OCI-LY7 (cell line): ENCODE measurements around the gene ELF4. TPM values are rescaled to one million over a fixed set of nuclear protein-coding genes. Genes with fewer than 3 reads are reported as not detected.

ENCODE experiments used
- BruUV-seq: library from RNA; stranded (reverse); fragments of 400-500 nt; replicated peaks from 2 replicates; lab custom pipeline; 2021; lab: Mats Ljungman, UMichigan
- CTCF ChIA-PET: fragments of 300-600 bp; sonication (Branson Sonifier 250); formaldehyde crosslinking; loops from one replicate; lab custom pipeline; 2022; ENCODE audit warnings: antibody characterized with exemption; ENCODE audit not compliant: unreplicated experiment; lab: Charles Lee
- POLR2A ChIA-PET: fragments of 300-600 bp; sonication (Branson Sonifier 250); formaldehyde crosslinking; loops from one replicate; lab custom pipeline; 2022; ENCODE audit warnings: antibody characterized with exemption; lab: Charles Lee
- DNase-seq: peaks from one replicate; pipeline ENCODE4 v3.0.0-alpha.2; 2015; ENCODE audit warnings: low spot score
- H2AFZ ChIP-seq: fragments of 200-600 bp; sonication (generic), shearing (Covaris generic); 2 replicates; pipeline ENCODE4 v1.6.1; 2014; ENCODE audit warnings: mild to moderate bottlenecking, antibody characterized with exemption, low read length, moderate library complexity
- H3K27ac ChIP-seq: fragments of 200-600 bp; sonication (generic); 2 replicates; pipeline ENCODE4 v1.5.1; 2014; ENCODE audit warnings: mixed run types, low read depth, mild to moderate bottlenecking, moderate library complexity, low read length, inconsistent platforms; ENCODE audit not compliant: poor library complexity, severe bottlenecking
- H3K36me3 ChIP-seq: fragments of 200-600 bp; sonication (generic); 2 replicates; pipeline ENCODE4 v1.6.1; 2014; ENCODE audit warnings: mild to moderate bottlenecking, antibody characterized with exemption, low read length, moderate library complexity, mixed read lengths; ENCODE audit not compliant: insufficient read depth
- H3K4me1 ChIP-seq: fragments of 200-600 bp; sonication (generic); 2 replicates; pipeline ENCODE4 v1.5.1; 2014; ENCODE audit warnings: mild to moderate bottlenecking, low read length; ENCODE audit not compliant: insufficient read depth, poor library complexity, severe bottlenecking
- H3K4me2 ChIP-seq: fragments of 200-600 bp; sonication (generic); 2 replicates; pipeline ENCODE4 v1.6.1; 2014; ENCODE audit warnings: mild to moderate bottlenecking, low read length
- H3K4me3 ChIP-seq: fragments of 200-600 bp; sonication (generic); 2 replicates; pipeline ENCODE4 v1.5.1; 2014; ENCODE audit warnings: mild to moderate bottlenecking, low read depth, low read length; ENCODE audit not compliant: poor library complexity, severe bottlenecking
- H3K79me2 ChIP-seq: fragments of 200-600 bp; sonication (generic); 2 replicates; pipeline ENCODE4 v1.6.1; 2016; ENCODE audit warnings: low read depth, mild to moderate bottlenecking, low read length, moderate library complexity, mixed read lengths; ENCODE audit not compliant: insufficient read depth
- H3K9me2 ChIP-seq: fragments of 200-600 bp; sonication (generic); 2 replicates; pipeline ENCODE4 v1.6.1; 2016; ENCODE audit warnings: mild to moderate bottlenecking, low read length, mixed read lengths; ENCODE audit not compliant: insufficient read depth
- H3K9me3 ChIP-seq: fragments of 200-600 bp; sonication (generic); 2 replicates; pipeline ENCODE4 v1.6.1; 2014; ENCODE audit warnings: mild to moderate bottlenecking, mixed run types, low read length, mixed read lengths
- H4K20me1 ChIP-seq: fragments of 200-600 bp; sonication (generic); 2 replicates; pipeline ENCODE4 v1.6.1; 2014; ENCODE audit warnings: mild to moderate bottlenecking, antibody characterized with exemption, low read length, moderate library complexity, mixed read lengths; ENCODE audit not compliant: insufficient read depth
- CTCF ChIP-seq: fragments of 200-600 bp; sonication (generic); conservative IDR thresholded peaks from 2 replicates; pipeline ENCODE4 v1.5.1; 2014; ENCODE audit warnings: mild to moderate bottlenecking, antibody characterized with exemption, low read length, moderate library complexity, mixed read lengths
- EZH2phosphoT487 ChIP-seq: fragments of 200-600 bp; sonication (generic); IDR thresholded peaks from 2 replicates; pipeline ENCODE4 v1.6.1; 2018; ENCODE audit warnings: low read depth, borderline replicate concordance, mild to moderate bottlenecking, mixed run types, antibody characterized with exemption, low read length, moderate library complexity, mixed read lengths
- intact Hi-C: fragments of 100-400 bp; cut with micrococcal nuclease; formaldehyde crosslinking; loops from one replicate; pipeline ENCODE4 v1.10.0; 2022; ENCODE audit not compliant: unreplicated experiment
- total RNA-seq, 2 experiments: library from RNA; depleted of rRNA in 1 of 2; stranded (reverse); fragments of >200 nt in 1 of 2; shearing (Covaris generic) in 1 of 2; gene quantifications; 2 replicates each; pipeline ENCODE4 v1.2.3, GENCODE V29; 2014 to 2022

Gene ELF4
- total RNA-seq, 2 experiments from 2014 or later, result 15.0 to 27.3 TPM

GRCh38 chrX:130015181-130015580 lies 95.1 kb downstream of the ELF4 start:
- TF ChIP-seq CTCF (no peak), EZH2phosphoT487 (no peak)
- Histone ChIP-seq H3K79me2 (no peaks in the 10 kb centered on the region), H3K4me3 (no peak overlapping the region), H3K9me3 (no peaks in the 10 kb centered on the region), H3K4me2 (no peak overlapping the region), H4K20me1 (no peaks in the 10 kb centered on the region), H3K9me2 (no peaks in the 10 kb centered on the region), H3K27ac (no peak overlapping the region), H2AFZ (no peak overlapping the region), H3K36me3 (no peaks in the 10 kb centered on the region), H3K4me1 (no peaks in the 10 kb centered on the region)
- intact Hi-C loops, result no loop called here
- ChIA-PET POLR2A (no interaction called here), CTCF (no interaction called here)
- no peak for DNase-seq
- BruUV-seq, result no TSS peak

Other genes with a start within 250 kb of the ELF4 start
- gene UTP14A, start 204.3 kb downstream of the ELF4 start, total RNA-seq (2014; rRNA removed; shearing (Covaris generic)), result 21.9 and 33.8 TPM in 2 replicates
- gene UTP14A, start 204.3 kb downstream of the ELF4 start, total RNA-seq (2022), result 22.3 and 29.5 TPM in 2 replicates
- 1.6 and 1.7 TPM in 2 replicates for gene BCORL1, start 127.9 kb downstream of the ELF4 start, total RNA-seq (2014; rRNA removed; shearing (Covaris generic))
- gene BCORL1, start 127.9 kb downstream of the ELF4 start, total RNA-seq (2022), result 4.9 and 5.4 TPM in 2 replicates
- 23.1 and 28.8 TPM in 2 replicates for gene AIFM1, start 55.3 kb upstream of the ELF4 start, total RNA-seq (2014; rRNA removed; shearing (Covaris generic))
- 39.4 and 45.7 TPM in 2 replicates for gene AIFM1, start 55.3 kb upstream of the ELF4 start, total RNA-seq (2022)
- 0.28 and 0.92 TPM in 2 replicates for gene RAB33A, start 61.5 kb upstream of the ELF4 start, total RNA-seq (2014; rRNA removed; shearing (Covaris generic))
- gene RAB33A, start 61.5 kb upstream of the ELF4 start, total RNA-seq (2022), result 0.68 and 2.1 TPM in 2 replicates
- gene ZNF280C, start 158.4 kb upstream of the ELF4 start, total RNA-seq (2014; rRNA removed; shearing (Covaris generic)), result 5.0 and 5.7 TPM in 2 replicates
- gene ZNF280C, start 158.4 kb upstream of the ELF4 start, total RNA-seq (2022), result 10.8 and 12.5 TPM in 2 replicates
- gene SLC25A14, start 229.4 kb upstream of the ELF4 start, total RNA-seq (2014; rRNA removed; shearing (Covaris generic)), result 12.6 and 12.9 TPM in 2 replicates
- 16.4 and 19.5 TPM in 2 replicates for gene SLC25A14, start 229.4 kb upstream of the ELF4 start, total RNA-seq (2022)